GM18870 (cell line): ENCODE measurements around the gene GPR158.

Source experiments
- ATAC-seq: cut with Tn5 transposase; IDR thresholded peaks from one replicate; pipeline ENCODE4 v1.9.1; 2021; ENCODE audit warnings: moderate library complexity; ENCODE audit not compliant: unreplicated experiment

GPR158 gene

DNA sequence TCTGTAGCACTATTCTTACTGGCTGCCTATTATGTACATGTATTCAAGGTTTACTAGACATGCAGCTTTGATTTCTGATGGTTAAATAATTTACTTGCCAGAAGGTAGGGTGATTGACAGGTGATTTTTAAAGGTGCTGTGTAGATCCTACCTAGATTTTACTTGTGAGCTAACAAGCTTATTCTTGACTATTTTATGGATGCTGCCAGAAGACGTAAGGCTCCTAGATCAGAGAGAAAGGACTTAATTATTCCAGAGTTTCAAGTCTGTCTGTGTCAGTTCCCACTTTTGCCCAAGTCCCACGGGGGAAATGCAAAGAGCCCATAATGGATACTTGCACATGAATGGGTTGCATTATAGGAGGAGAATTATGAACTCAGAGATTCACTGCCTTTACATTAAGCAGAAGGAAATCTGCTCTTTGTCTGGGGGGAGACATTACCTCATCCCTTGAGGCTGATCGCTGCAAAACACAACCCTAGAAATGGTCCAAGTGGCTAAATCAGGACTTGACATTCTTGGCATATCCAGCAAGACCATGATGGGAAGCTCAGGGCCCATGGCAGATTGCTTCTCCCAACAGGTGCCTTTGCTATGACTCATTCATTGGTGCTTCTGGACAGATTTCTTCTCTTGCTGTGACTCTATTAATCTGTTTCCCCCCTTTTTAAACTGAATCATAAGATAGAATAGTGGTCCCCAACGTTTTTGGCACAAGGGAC lies 32.1 kb downstream of the GPR158 start:
- ATAC-seq, result no peak

DNA sequence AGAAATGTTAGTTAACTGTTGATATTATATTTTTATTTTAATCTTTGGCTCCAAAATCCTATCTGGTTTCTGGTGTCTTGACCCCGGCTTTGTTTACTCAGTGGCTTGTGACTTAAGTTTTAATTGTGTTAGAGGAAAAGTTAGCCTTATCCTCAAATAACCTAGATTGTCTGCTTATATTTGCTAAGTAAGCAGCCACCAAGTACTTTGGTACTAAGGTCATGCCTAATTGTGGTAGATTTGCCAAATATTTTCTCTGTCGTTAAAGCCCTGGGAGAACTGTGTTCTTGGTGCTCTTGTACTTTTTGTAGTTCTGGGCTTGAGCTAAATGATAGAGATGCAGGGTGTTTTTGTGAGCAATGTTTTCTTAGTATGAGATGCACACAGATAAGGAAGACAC lies 34.8 kb downstream of the GPR158 start:
- ATAC-seq, result no peak

DNA sequence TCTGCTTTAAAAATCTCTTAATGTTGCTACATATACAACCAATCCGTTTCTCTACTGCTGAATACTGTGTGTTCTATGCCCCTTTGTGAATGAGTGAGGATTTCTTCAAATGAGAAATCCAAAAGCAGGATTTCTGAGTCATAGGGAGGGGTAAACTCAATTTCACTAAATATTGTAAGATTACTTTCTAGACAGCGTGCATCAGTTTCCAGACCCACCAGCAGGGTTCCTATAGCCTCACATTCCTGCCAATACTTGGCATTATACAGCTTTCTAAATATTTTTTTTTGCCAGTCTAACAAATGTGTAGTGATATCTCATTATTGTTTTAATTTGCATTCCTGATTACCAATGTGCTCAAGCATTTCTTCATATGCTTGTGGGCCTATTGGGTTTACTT lies 35.5 kb downstream of the GPR158 start:
- ATAC-seq, result no peak

DNA sequence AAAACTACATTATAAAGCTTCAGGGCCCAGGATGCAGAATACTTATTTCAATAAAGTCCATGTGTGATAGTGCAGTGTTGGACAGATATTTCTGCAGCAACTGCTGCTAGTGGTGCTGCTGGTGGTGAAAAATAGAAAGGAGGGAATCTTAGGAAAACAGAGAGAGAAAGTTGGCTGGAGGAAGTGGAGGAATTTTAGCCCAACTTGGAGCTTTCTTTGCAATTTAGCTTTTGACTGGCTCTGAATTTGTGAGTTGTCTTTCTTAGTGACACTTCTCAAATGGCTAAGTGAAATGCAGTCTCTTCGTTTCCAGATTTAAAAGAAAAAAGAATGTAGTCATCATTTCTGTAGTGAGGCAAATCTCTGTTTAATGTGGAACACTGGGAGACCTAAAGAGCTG lies 45.4 kb downstream of the GPR158 start:
- no peak for ATAC-seq

DNA sequence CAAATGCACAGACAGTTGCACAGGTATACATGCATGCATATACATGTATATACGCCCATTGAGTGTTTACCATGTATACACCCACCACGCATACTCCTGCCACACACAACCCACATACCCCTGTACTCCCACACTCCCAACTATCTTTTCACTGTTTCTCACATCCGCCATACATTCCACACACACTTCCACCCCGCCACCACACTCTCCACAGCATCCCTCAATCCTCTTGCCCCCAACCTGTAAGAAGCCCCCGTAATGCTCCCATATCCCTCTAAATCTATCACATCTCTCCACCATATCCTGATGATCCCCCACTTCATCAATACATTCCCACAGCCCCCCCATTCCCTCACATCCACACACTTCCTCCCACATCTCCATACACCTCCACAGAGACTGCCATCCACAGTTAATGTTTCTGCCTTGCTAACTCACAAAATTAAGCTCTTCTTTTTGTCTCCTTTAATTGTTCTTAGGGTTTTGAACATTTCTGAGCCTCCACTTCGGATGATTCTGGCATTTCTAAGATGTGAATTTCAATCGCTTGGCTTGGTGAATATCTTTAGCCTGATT lies 47.4 kb downstream of the GPR158 start:
- no peak for ATAC-seq

DNA sequence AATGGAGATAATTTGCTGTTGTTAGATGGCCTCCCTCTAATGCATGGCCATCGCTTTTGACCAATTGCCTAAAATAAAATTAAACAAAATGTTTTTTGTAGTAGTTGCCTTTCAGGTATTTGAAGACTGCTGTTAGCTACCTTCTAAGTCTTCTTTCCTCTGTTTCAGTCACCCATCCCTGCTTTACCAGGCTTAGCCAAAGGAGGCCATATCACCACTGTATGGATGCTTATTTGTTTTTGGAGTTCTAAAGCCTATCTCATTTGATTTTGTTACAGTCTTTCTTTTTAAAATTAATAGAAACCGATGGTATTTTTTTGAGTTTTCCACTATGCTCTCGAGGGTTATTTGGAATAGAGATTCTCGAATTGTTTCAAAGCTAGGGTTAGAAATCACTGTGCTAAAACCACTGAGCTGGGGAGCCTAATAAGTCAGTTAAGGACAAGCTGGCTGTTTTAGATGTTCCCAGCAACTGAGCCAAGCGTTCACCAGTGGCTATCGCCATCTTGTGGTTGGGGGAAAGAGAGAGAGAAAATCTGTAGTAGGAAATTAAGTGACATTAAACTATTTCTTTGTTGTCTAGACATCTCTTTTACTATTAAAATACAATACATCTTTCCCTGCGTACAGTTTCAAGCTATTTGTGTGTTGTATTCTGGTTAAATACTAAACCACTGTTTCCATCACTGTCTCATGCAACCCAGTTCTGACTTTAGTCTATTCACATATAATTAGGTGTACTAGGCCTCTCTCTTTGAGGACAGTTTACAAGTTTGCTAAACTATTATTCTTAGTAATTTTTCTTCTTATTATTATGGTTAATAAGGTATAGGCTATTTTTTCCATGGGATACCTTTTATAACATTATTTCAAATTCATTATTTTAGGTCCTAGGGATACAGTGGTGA lies 52.2 kb downstream of the GPR158 start:
- ATAC-seq, result no peak

DNA sequence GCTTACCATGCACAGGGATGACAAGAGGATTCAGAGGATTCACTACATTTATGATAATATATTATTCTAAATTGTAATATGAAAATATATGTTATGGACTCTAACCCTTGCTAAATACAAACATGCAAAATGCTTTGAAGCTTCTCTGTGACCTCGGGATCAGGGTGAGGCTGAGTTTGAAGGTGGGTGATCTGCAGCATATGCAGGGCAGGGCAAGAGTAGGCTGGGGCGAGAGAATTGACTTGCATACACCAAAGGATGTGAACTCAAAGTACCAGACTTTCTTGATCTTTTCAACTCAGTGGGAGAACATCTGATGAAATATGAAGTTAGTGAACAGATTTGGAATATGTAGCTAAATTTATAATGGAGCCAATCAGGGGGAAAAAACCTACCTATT lies 57.0 kb downstream of the GPR158 start:
- no peak for ATAC-seq

DNA sequence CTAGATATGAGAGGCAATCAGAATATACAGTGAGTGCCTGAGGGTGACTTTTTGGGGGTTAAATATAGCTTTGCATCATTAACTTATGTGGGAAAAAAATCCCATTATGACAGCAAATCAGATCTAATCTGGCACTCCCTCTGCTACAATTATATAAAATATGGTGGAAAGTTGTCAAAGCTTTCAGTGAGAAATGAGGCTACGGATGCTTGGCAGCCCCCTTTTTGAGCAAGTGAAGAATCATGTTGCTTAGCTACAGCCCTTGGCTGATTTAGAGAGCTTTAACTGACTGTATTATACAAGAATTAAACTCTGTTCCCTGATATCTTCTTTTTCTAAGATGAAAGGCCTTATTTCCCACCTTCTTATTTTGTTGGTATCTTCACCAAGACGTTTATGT lies 57.4 kb downstream of the GPR158 start:
- ATAC-seq, result no peak

DNA sequence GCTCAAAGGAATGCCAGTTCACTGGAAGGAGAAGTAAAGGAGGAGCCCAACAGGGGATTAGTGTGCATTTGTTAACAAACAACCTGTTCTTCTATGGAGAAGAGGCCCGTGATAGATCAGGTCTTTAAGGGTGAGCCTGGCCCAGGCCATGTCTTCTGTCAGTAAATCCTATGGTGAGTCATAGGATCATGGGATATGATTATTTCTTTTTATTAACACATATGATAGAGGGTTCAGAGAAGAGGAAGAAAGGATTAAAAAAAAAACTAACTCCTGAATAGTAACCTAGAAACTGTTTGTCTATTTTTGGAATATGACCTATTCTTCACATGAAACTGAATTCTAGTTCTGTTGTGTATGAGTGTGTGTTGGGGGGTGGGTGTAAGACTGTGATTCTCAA lies 70.4 kb downstream of the GPR158 start:
- ATAC-seq, result no peak

DNA sequence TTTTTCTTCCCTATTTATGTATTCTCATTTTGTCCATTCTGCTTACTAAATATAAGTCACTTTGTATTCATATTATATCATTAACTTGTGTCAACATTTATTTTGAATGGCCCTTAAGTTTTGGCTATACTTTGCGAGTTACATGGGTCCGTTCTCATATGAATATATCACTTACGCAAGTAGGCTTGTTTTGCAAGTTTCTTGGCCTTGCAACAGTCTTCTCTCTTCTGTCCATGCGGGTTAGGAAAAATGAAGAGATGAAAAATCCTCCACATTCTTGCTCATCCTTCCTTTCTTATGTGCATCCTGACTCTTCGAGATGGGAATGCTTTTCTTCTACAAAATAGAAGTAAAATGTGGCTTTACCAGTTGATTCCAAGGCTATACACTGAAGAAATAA lies 82.8 kb downstream of the GPR158 start:
- no peak for ATAC-seq

DNA sequence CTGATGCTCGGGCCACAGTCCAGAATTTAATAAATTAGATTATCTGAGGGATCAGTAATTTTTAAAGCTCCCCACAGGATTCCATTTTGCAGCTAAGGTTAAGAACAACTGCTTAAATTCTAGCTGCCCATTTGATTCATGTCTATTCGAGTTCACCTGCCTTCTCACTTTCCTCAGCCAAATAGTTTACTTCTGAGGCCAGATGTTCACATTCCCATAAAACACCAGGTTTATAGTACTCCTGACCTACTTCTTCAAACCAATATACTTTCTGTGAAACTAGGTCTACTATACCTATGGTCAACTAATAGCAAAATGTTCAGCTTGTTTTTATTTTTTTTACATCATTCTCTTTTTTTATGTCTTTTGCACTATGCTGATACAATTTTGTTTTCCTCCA lies 86.3 kb downstream of the GPR158 start:
- ATAC-seq, result no peak

DNA sequence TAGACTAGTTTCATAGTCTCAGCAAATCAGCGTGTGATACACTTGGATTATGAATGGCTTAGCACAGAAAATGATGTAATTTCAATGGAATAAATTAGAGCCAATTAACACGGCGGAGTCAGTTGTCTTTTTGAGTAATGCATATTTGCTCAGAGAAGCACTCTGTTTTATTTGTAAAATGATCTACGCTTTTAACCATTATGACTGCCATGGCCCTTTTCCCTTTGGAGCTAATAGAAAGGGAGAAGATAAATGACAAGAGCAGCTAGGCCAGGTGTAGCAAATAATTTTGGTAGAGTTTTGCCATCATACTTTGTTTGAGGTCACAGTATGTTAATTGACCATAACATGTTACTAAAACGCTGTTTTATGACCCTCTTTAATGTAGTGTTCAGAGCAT lies 86.8 kb downstream of the GPR158 start:
- ATAC-seq, result no peak

DNA sequence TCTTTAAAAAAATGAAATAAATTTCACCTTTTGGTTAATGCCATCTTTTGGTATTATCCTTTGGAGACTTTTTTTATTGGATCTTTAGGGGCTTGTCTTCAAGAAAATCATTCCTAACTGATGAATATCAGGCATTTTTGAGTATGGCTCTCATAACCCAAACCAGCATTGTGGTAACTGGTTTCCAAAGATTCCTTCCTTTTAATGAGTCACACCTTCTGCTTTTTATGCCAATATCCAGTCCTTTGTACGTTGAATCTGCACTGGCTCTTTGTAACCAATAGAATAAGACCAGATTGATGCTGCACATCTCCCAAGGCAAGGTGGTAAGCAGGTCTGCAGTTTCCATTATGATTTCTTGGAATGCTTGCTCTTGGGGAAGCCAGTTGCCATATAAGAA lies 89.1 kb downstream of the GPR158 start:
- no peak for ATAC-seq

DNA sequence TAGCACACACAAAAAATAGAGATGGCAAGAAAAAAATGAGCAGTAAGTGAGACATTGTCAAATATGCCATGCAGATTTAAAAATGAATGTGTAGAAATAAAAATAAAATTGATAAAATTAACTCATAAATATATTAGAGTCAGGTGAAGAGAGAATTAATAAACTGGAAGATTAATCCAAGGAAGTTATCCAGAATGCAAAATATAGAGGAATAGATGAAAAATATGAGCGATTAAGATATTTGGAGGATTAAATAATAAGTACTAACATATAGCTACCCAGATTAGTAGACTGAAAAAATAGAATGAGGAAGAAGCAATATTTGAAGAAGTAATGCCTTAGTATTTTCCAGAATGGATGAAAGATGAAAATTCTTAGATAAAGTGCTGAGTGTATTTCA lies 103.4 kb downstream of the GPR158 start:
- no peak for ATAC-seq

DNA sequence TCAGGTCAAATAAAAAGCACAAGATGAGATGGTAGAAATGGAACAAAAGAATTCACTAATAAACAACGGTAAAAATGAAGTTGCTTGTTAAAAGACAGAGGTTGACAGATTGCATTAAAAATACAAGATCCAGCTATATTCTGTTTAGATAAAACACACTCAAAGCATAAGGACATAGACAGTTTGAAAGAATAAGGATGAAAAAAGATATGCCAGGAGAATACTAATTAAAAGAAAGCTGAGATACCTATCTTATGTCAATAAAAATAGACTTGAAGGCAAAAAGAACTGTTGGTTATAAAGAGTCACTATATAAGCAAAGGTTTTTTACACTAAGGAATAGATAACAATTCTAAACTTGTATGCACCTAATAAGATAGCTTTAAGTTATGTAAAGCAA lies 105.3 kb downstream of the GPR158 start:
- ATAC-seq, result no peak

DNA sequence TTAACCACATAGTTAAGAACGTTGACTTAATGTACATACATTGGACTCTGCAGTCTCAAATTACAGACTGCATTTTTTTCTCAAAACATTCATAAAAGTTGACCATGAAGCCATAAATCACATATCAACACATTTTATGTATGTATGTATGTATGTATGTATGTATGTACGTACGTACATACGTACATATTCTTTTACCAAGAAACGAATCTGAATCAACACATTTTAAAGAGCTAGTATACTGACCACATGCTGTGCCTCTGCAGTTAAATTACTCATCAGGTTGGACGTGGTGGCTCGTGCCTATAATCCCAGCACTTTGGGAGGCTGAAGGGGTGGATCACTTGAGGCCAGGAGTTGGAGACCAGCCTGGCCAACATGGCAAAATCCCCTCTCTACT lies 105.8 kb downstream of the GPR158 start:
- no peak for ATAC-seq

DNA sequence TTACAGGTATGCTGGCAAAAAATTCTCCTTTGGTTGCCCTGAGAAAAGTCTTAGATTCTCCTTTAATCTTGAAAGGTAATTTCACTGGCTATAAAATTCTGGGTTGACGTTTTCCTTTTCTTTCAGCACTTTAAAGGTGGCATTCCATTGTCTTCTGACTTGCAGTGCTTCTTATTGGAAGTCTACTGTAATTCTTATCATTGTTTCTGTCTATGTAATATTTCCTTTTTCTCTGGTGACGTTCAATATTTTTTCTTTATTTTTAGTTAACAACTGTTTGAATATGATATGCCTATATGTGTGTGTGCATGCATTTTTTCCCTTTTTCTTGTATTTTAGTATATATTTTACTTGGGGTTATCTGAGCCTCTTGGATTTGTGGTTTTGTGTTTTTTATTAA lies 111.0 kb downstream of the GPR158 start:
- no peak for ATAC-seq

DNA sequence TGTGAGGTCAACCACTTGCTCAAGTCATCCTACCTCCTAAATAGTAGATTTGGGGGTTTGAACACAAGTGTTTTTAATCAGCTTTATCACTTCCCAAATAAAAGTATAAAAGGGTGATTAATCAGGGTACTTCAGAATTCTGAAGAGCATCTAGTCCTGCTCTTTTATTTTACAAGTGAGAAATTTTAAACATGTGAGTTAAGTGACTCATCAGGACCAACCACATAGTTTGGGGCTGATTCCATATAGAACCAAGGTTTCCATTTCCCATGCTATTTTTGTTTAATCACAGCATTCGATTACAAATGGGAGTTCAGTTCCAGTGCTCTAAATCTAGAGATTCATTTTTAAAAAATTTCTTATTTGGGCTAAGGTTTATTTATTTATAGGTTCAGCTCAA lies 113.4 kb downstream of the GPR158 start:
- ATAC-seq, result no peak

DNA sequence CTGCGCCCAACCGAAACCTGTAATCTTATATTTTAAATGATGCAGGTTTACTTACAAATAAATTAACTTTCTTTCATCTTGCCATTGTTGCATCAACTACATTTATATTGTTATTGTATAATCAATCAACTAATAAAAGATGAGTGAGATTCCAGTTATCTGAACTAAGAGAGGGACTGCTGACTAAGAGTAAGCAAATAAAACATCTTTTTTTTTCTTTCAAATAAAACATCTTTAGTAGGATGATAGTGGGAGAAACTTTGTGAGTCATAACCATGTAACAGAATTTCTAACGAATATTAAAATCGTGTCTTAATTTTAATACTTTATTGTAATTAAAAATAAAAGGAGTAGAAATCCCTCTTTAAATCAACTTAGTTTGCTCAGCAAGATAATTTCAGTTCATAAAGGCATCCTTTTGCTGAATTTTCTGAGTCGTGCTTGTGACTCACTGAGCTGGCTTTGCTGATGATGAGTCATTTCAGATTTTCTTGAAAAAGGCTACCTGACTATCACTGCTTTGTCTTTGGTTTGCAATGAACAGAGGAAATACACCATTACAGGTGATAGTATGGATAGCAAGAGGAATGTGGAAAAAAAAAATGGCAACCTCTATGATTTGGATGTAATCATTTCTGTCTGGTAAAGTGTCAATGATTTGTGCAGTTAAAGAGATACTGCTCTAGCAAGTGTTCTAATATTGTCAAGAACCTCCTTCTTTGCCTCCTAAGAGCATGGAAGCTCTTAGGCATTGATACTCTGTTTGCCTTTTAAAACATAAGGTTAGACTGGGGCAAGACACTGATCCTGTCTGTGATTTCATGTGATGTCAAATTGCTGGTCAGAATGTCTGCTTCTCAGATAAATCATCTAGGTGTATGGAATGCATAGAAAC lies 119.5 kb downstream of the GPR158 start:
- ATAC-seq, result no peak

DNA sequence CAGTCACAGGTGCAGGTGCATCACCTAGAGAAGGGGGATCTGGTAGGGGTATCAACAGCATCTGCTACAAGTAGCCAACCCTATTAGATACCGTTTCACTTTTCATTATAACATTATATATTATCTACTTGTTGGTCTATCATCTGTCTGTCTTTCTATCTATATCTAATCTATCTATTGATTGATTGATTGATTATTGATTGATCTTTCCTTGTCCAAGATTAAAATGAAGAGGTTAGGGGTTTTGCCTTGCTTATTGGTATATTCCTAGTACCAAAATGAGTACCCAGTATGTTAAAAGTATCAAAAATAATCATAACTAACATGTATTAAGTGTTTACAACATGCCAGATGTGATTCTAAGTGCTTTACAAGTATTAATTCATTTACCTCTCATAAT lies 121.5 kb downstream of the GPR158 start:
- ATAC-seq, result no peak

DNA sequence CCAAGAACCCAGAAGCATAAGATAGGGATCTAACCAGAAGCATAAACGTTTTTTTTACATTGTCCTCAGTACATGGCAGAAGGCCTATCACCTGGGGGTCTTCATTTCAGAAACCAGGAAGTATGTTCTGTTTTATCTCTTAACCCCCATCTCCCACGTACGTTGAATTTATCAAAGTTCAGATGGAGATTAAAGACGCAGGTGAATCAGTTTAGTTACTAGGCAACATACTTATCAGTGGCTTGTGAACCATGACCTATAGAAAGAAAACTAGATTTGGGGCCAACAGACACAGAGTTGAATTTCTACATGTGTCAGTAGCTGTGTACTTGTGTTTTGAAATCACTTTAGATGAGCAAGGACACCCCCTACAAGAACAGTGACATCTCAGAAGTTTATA lies 122.7 kb downstream of the GPR158 start:
- ATAC-seq, result no peak
